ENCODE data around the gene GATA5.

The GATA5 gene

GRCh38 chr20:62451156-62451767 lies 24.5 kb downstream of the GATA5 start:
- DNase-seq, result no peak

- no peak for DNase-seq
Observed at GRCh38 chr20:62449951-62450691, 25.7 kb downstream of the GATA5 start.

GRCh38 chr20:62448788-62449187 lies 27.0 kb downstream of the GATA5 start:
- DNase-seq, result no peak

GRCh38 chr20:62448038-62448437 lies 27.8 kb downstream of the GATA5 start:
- DNase-seq, result no peak

GRCh38 chr20:62446888-62447869 lies 28.6 kb downstream of the GATA5 start:
- DNase-seq, result no peak

- no peak for DNase-seq
Observed at GRCh38 chr20:62446481-62446880, 29.3 kb downstream of the GATA5 start.

- DNase-seq, result no peak
Observed at GRCh38 chr20:62445553-62446340, 30.0 kb downstream of the GATA5 start.

- DNase-seq, result no peak
Observed at GRCh38 chr20:62444286-62444685, 31.5 kb downstream of the GATA5 start.

GRCh38 chr20:62441987-62442539 lies 33.7 kb downstream of the GATA5 start:
- no peak for DNase-seq

GRCh38 chr20:62439218-62439617 lies 36.6 kb downstream of the GATA5 start:
- DNase-seq, result no peak

GRCh38 chr20:62437927-62438326 lies 37.9 kb downstream of the GATA5 start:
- no peak for DNase-seq

- DNase-seq, result no peak
Observed at GRCh38 chr20:62437496-62437895, 38.3 kb downstream of the GATA5 start.

GRCh38 chr20:62436692-62437091 lies 39.1 kb downstream of the GATA5 start:
- DNase-seq, result no peak

GRCh38 chr20:62433658-62434497 lies 41.9 kb downstream of the GATA5 start:
- DNase-seq, result no peak

- DNase-seq, result no peak
Observed at GRCh38 chr20:62430866-62431447, 44.8 kb downstream of the GATA5 start.

GRCh38 chr20:62430311-62430853 lies 45.4 kb downstream of the GATA5 start:
- no peak for DNase-seq

- DNase-seq, result no peak
Observed at GRCh38 chr20:62429455-62430310, 46.1 kb downstream of the GATA5 start.

GRCh38 chr20:62428396-62429295 lies 47.1 kb downstream of the GATA5 start:
- no peak for DNase-seq

GRCh38 chr20:62428002-62428372 lies 47.8 kb downstream of the GATA5 start:
- DNase-seq, result no peak

Data from activated CD4-positive, alpha-beta T cell treated with anti-CD3 and anti-CD28 coated beads, Interleukin-2, amount 50 U/mL, for 16 hours (primary cell).